GM12875 (cell line): ENCODE results near the gene CD83.

Source experiments
- H3K4me3 ChIP-seq: one replicate; pipeline ENCODE4 v1.5.1; 2011; ENCODE audit warnings: low read depth, low read length, control low read depth
- TF ChIP-seq, protein P1 (sequence below): IDR thresholded peaks from 2 replicates; pipeline ENCODE4 v1.5.1; 2011; ENCODE audit warnings: low read depth, mild to moderate bottlenecking, control low read depth, inconsistent platforms, low read length, moderate library complexity, borderline replicate concordance; ENCODE audit not compliant: insufficient read depth

CD83 gene

GRCh38 chr6:14092316-14092715 lies 25.3 kb upstream of the CD83 start:
- TF ChIP-seq, protein P1, sequence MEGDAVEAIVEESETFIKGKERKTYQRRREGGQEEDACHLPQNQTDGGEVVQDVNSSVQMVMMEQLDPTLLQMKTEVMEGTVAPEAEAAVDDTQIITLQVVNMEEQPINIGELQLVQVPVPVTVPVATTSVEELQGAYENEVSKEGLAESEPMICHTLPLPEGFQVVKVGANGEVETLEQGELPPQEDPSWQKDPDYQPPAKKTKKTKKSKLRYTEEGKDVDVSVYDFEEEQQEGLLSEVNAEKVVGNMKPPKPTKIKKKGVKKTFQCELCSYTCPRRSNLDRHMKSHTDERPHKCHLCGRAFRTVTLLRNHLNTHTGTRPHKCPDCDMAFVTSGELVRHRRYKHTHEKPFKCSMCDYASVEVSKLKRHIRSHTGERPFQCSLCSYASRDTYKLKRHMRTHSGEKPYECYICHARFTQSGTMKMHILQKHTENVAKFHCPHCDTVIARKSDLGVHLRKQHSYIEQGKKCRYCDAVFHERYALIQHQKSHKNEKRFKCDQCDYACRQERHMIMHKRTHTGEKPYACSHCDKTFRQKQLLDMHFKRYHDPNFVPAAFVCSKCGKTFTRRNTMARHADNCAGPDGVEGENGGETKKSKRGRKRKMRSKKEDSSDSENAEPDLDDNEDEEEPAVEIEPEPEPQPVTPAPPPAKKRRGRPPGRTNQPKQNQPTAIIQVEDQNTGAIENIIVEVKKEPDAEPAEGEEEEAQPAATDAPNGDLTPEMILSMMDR = no peak

DNA sequence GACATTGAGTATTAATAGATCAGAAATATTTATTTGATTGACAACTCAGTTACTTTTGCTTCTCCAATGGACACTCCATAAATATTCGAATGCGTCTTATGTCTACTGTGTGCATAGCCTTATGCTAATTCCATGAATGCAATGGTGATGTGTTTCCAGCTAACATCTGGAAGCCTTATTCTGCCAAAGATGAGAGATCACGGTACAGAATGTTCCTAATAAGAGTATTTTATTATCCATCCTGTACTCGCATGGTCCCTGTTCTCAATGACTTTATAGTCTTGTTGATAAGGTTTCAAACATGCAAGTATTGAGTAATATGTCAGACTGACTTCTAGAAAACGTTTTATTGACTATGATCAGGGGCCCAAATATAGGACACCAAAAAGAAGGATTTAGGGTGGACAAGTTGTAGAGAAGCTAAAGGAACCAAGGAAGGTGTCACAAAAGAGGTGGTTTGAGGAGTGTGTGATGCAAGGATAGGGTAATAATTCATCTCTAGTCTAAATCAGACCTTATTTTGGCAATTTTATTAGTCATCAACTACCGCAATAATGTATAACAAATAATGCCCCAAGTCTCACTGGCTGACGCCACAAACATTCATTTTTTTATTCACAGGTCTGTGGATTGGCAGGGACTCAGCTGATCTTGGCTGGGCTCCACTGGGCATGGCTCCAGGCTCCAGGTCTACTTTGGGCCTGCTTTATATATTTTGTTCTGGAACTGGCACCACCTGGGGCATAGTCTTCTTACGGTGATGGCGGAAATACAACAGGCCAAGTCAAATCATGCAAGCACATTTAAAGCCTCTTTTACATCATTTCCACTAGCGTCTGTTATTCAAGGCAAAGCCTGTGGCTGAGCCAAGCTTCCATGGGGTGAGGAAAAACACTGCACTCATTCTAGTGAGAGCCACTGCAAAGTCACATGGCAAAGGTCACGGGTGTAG lies 24.5 kb upstream of the CD83 start:
- TF ChIP-seq, protein P1 = no peak

More at GRCh38 chr6:14092316-14092715, 25.3 kb upstream of the CD83 start:
- no peak overlapping the region for H3K4me3 ChIP-seq

GRCh38 chr6:14094721-14095120 lies 22.9 kb upstream of the CD83 start:
- H3K4me3 ChIP-seq = no peak overlapping the region
- TF ChIP-seq, protein P1 = no peak

More for the DNA sequence above, 24.5 kb upstream of the CD83 start:
- no peak overlapping the region for H3K4me3 ChIP-seq

DNA sequence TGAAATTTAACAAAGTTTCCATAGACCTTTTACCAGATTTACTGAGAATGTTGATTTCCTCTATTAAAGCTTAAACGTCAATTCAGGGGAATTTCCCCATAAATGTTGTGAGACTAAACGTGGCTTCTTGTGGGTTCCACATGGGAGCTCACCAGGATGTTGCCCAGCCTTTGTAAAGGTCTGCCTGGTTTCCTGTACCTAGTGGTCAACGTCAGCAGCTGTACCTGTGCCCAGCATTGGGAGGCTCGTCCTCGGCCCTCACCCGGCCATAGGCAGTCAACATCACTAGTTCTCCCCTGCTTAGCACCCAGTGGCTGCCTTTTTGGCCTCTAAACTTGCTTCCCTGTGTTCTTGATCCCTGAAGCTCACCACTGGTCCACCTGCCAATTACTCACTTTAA lies 22.1 kb upstream of the CD83 start:
- TF ChIP-seq, protein P1 = no peak
- no peak overlapping the region for H3K4me3 ChIP-seq

DNA sequence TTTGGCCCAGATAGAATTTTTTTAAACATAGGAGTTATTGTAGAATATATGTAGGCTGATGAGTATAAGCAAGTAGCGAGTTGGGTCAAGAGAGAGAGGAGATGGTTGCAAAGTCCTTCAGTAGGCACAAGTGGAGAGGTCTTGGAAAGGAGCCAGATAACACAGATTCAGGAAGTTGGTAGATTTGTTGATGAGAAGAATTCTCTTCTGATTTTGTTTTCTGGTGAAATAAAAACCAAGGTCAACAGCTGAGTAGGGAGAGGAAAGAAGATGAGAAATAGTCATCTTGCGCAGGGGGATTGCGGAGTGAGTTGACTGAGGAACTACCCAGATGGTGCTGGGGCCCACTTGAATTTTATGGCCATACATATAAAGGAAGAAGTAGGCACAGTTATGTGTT lies 17.4 kb upstream of the CD83 start:
- TF ChIP-seq, protein P1 = no peak
- no peak overlapping the region for H3K4me3 ChIP-seq

DNA sequence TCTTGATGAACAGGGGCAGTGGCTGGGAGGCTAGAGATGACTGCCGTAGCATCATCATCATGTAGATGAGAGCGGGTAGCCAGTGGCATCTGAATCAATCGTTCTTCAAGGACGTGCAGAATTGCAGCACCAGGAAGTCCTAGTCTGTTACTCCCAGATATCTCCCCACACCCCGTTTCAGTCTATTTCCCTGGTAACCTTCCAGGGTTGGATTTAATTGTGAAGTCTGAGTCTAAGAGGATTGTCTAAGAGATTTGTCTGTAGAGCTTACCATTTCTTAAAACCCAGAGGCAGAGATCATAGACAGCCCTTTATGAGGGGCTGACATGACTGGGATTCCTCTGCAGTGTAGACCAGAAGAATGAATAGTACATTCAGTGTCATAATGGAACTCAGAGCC lies 16.6 kb upstream of the CD83 start:
- H3K4me3 ChIP-seq = no peak overlapping the region
- TF ChIP-seq, protein P1 = no peak

GRCh38 chr6:14102383-14102782 lies 15.2 kb upstream of the CD83 start:
- TF ChIP-seq, protein P1 = no peak
- no peak overlapping the region for H3K4me3 ChIP-seq
